ENCODE measurements around the gene CSTPP1.

- no peak for TF ChIP-seq POLR2AphosphoS5 (IDR thresholded peaks at IDR 0.05; ENCODE audit: low read depth, low read length)
- no peak for TF ChIP-seq TAF1 (IDR thresholded peaks at IDR 0.05; ENCODE audit: borderline replicate concordance, insufficient read depth, low read length)
- TF ChIP-seq REST (IDR thresholded peaks at IDR 0.05; ENCODE audit: insufficient read depth in 1 of 2, low read depth in 2 of 2, low read length in 2 of 2) = no peak
- no peak for TF ChIP-seq SIN3A (IDR thresholded peaks at IDR 0.05; ENCODE audit: borderline replicate concordance, insufficient read depth, low read length)
- TF ChIP-seq FOXP2 (optimal IDR thresholded peaks at IDR 0.05; ENCODE audit: borderline replicate concordance, extremely low read depth, extremely low read length, insufficient read depth) = no peak
Measured at GRCh38 chr11:47087801-47088200, 151.2 kb downstream of the CSTPP1 start.

Data from PFSK-1 (cell line).